DOHH2 (cell line): ENCODE results near the gene SORBS1.

Experiments used
- H3F3A ChIP-seq: fragments of 200-600 bp; sonication (generic), shearing (Covaris generic); 2 replicates; pipeline ENCODE4 v1.6.0; 2016; ENCODE audit warnings: antibody characterized with exemption, mild to moderate bottlenecking; ENCODE audit not compliant: control insufficient read depth, insufficient read depth
- H3K27ac ChIP-seq: fragments of 200-600 bp; sonication (generic); 2 replicates; pipeline ENCODE4 v1.5.1; 2014; ENCODE audit warnings: low read depth, mild to moderate bottlenecking, low read length, moderate library complexity
- H3K27me3 ChIP-seq: fragments of 200-600 bp; sonication (generic); 2 replicates; pipeline ENCODE4 v1.6.1; 2014; ENCODE audit warnings: mild to moderate bottlenecking, low read length, mixed read lengths; ENCODE audit not compliant: control insufficient read depth
- H3K36me3 ChIP-seq: fragments of 200-600 bp; sonication (generic); 2 replicates; pipeline ENCODE4 v1.6.1; 2014; ENCODE audit warnings: mild to moderate bottlenecking, low read length, moderate library complexity, mixed read lengths; ENCODE audit not compliant: control insufficient read depth
- H3K4me1 ChIP-seq: fragments of 200-600 bp; sonication (generic); 2 replicates; pipeline ENCODE4 v1.6.1; 2014; ENCODE audit warnings: mild to moderate bottlenecking, low read length, mixed read lengths; ENCODE audit not compliant: control insufficient read depth
- H3K4me2 ChIP-seq: fragments of 200-600 bp; sonication (generic); 2 replicates; pipeline ENCODE4 v1.6.0; 2014; ENCODE audit warnings: mild to moderate bottlenecking, low read length, moderate library complexity
- H3K4me3 ChIP-seq: fragments of 200-600 bp; sonication (generic); 2 replicates; pipeline ENCODE4 v1.5.1; 2014; ENCODE audit warnings: mild to moderate bottlenecking, low read length, mixed read lengths
- H3K79me2 ChIP-seq: fragments of 200-600 bp; sonication (generic); 2 replicates; pipeline ENCODE4 v1.6.1; 2014; ENCODE audit warnings: mild to moderate bottlenecking, low read length, mixed read lengths; ENCODE audit not compliant: control insufficient read depth
- H3K9me2 ChIP-seq: fragments of 200-600 bp; sonication (generic); replicated peaks from 2 replicates; pipeline ENCODE4 v1.6.1; 2014; ENCODE audit warnings: mild to moderate bottlenecking, low read length, mixed read lengths; ENCODE audit not compliant: control insufficient read depth
- H3K9me3 ChIP-seq: fragments of 200-600 bp; sonication (generic); 2 replicates; pipeline ENCODE4 v1.6.1; 2014; ENCODE audit warnings: antibody characterized with exemption, low read length, mixed read lengths; ENCODE audit not compliant: control insufficient read depth, insufficient read depth
- H4K20me1 ChIP-seq: fragments of 200-600 bp; sonication (generic); 2 replicates; pipeline ENCODE4 v1.6.0; 2014; ENCODE audit warnings: low read depth, mild to moderate bottlenecking, antibody characterized with exemption, low read length, moderate library complexity; ENCODE audit not compliant: control insufficient read depth, insufficient read depth
- EZH2phosphoT487 ChIP-seq: fragments of 200-600 bp; sonication (generic); IDR thresholded peaks from 2 replicates; pipeline ENCODE4 v1.6.1; 2017; ENCODE audit warnings: borderline replicate concordance, mild to moderate bottlenecking, antibody characterized with exemption, low read length, moderate library complexity, mixed read lengths
- TF ChIP-seq, protein P1 (sequence below): fragments of 200-600 bp; sonication (generic); IDR thresholded peaks from one replicate; pipeline ENCODE4 v1.5.1; 2014; ENCODE audit warnings: antibody characterized with exemption, mild to moderate bottlenecking, low read depth, low read length; ENCODE audit not compliant: poor library complexity, severe bottlenecking

The SORBS1 gene

GRCh38 chr10:95395947-95396449, 165.2 kb downstream of the SORBS1 start:
- no peaks in the 10 kb centered on the region for H3K9me3 ChIP-seq
- no peaks in the 10 kb centered on the region for H4K20me1 ChIP-seq
- H3K4me3 ChIP-seq, result no peak overlapping the region
- TF ChIP-seq, protein P1, sequence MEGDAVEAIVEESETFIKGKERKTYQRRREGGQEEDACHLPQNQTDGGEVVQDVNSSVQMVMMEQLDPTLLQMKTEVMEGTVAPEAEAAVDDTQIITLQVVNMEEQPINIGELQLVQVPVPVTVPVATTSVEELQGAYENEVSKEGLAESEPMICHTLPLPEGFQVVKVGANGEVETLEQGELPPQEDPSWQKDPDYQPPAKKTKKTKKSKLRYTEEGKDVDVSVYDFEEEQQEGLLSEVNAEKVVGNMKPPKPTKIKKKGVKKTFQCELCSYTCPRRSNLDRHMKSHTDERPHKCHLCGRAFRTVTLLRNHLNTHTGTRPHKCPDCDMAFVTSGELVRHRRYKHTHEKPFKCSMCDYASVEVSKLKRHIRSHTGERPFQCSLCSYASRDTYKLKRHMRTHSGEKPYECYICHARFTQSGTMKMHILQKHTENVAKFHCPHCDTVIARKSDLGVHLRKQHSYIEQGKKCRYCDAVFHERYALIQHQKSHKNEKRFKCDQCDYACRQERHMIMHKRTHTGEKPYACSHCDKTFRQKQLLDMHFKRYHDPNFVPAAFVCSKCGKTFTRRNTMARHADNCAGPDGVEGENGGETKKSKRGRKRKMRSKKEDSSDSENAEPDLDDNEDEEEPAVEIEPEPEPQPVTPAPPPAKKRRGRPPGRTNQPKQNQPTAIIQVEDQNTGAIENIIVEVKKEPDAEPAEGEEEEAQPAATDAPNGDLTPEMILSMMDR, result no peak
- no peak for TF ChIP-seq EZH2phosphoT487
- H3K4me2 ChIP-seq, result no peak overlapping the region
- no peaks in the 10 kb centered on the region for H3K4me1 ChIP-seq
- H3K27me3 ChIP-seq, result peaks cover 25% of the 10 kb centered on the region
- H3K36me3 ChIP-seq, result no peaks in the 10 kb centered on the region
- H3F3A ChIP-seq, result no peaks in the 10 kb centered on the region
- no peaks in the 10 kb centered on the region for H3K79me2 ChIP-seq
- H3K9me2 ChIP-seq, result no peaks in the 10 kb centered on the region
- no peak overlapping the region for H3K27ac ChIP-seq

GRCh38 chr10:95394161-95394880, 166.8 kb downstream of the SORBS1 start:
- Histone ChIP-seq H3F3A (no peaks in the 10 kb centered on the region), H3K9me3 (no peaks in the 10 kb centered on the region), H3K4me3 (no peak overlapping the region), H3K4me1 (no peaks in the 10 kb centered on the region), H4K20me1 (no peaks in the 10 kb centered on the region), H3K27me3 (peaks cover 25% of the 10 kb centered on the region), H3K4me2 (no peak overlapping the region), H3K9me2 (no peaks in the 10 kb centered on the region), H3K27ac (no peak overlapping the region), H3K36me3 (no peaks in the 10 kb centered on the region), H3K79me2 (no peaks in the 10 kb centered on the region)
- TF ChIP-seq EZH2phosphoT487, result no peak
- TF ChIP-seq, protein P1, result no peak

DNA sequence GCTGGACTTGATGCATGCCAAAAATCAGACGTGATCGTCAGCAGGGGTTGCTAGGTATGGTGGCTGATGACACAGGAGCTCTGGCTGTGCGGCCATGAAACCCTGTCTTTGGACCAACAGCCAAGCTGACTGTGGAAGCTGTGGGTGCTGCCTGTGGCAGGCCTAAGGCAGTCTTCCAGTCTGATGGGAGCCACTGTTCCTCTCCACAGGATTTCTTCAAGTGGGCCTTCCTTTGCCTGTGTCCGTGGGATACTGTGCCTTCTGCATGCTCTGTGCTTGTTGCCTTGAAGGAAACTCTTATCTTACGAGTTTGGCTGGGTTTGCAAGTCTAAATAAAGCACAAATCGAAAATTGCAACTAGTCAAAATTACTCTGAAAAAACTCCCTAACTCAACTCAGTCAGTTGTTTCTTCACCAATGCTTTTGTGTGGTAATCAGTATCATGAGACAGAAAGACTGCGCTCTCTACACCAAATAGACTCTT, 168.4 kb downstream of the SORBS1 start:
- Histone ChIP-seq H3K9me2 (no peaks in the 10 kb centered on the region), H4K20me1 (no peaks in the 10 kb centered on the region), H3K36me3 (no peaks in the 10 kb centered on the region), H3K4me1 (no peaks in the 10 kb centered on the region), H3F3A (no peaks in the 10 kb centered on the region), H3K4me2 (no peak overlapping the region), H3K4me3 (no peak overlapping the region), H3K27ac (no peak overlapping the region), H3K27me3 (peaks cover 25% of the 10 kb centered on the region), H3K79me2 (no peaks in the 10 kb centered on the region), H3K9me3 (no peaks in the 10 kb centered on the region)
- no peak for TF ChIP-seq EZH2phosphoT487
- TF ChIP-seq, protein P1, result no peak
